Mammary epithelial cell (primary cell): ENCODE data around the gene SDCCAG8.

Source experiments
- EZH2 ChIP-seq: IDR thresholded peaks from 2 replicates; pipeline ENCODE4 v1.6.1; 2012; ENCODE audit warnings: low read length, inconsistent platforms, borderline replicate concordance
- TF ChIP-seq, protein P1 (sequence below), 2 donors: IDR thresholded peaks in 1 of 2; conservative IDR thresholded peaks in 1 of 2; 2 replicates each; pipeline ENCODE4 v1.5.1; 2011 to 2012; ENCODE audit warnings: inconsistent platforms in 2 of 2, low read length in 2 of 2, mild to moderate bottlenecking in 2 of 2, control low read depth in 1 of 2, low read depth in 1 of 2; ENCODE audit not compliant: insufficient read depth in 1 of 2; ENCODE audit errors: extremely low read depth in 1 of 2

- TF ChIP-seq, protein P1, sequence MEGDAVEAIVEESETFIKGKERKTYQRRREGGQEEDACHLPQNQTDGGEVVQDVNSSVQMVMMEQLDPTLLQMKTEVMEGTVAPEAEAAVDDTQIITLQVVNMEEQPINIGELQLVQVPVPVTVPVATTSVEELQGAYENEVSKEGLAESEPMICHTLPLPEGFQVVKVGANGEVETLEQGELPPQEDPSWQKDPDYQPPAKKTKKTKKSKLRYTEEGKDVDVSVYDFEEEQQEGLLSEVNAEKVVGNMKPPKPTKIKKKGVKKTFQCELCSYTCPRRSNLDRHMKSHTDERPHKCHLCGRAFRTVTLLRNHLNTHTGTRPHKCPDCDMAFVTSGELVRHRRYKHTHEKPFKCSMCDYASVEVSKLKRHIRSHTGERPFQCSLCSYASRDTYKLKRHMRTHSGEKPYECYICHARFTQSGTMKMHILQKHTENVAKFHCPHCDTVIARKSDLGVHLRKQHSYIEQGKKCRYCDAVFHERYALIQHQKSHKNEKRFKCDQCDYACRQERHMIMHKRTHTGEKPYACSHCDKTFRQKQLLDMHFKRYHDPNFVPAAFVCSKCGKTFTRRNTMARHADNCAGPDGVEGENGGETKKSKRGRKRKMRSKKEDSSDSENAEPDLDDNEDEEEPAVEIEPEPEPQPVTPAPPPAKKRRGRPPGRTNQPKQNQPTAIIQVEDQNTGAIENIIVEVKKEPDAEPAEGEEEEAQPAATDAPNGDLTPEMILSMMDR (conservative IDR thresholded peaks at IDR 0.05 in 1 of 2, IDR thresholded peaks at IDR 0.05 in 1 of 2; ENCODE audit: extremely low read depth in 1 of 2, insufficient read depth in 1 of 2, low read depth in 1 of 2, low read length in 2 of 2) = no peak
- TF ChIP-seq EZH2 = no peak
Observed at GRCh38 chr1:243447347-243447746, 191.5 kb downstream of the SDCCAG8 start.
